Left ventricle myocardium inferior (tissue), 1 donor: ENCODE data around the gene ANKIB1. TPM values are rescaled to one million over a fixed set of nuclear protein-coding genes. Genes with fewer than 3 reads are reported as not detected.
"Not testable (repeated sequence)": the region's sequence is repeated elsewhere in the genome, so short reads cannot be mapped to it uniquely, and the experiment has no call there.

Experiments used
- DNase-seq: peaks from one replicate; pipeline ENCODE4 v3.0.0-alpha.2; 2020
- H3K27ac ChIP-seq: fragments of 200-600 bp; replicated peaks from 2 replicates; pipeline ENCODE4 v1.8.0; 2021
- H3K27me3 ChIP-seq: fragments of 200-600 bp; 2 replicates; pipeline ENCODE4 v1.8.0; 2021; ENCODE audit warnings: low read depth
- H3K36me3 ChIP-seq: fragments of 200-600 bp; 2 replicates; pipeline ENCODE4 v1.8.0; 2021
- H3K4me1 ChIP-seq: fragments of 200-600 bp; 2 replicates; pipeline ENCODE4 v1.8.0; 2021
- H3K4me3 ChIP-seq: fragments of 200-600 bp; 2 replicates; pipeline ENCODE4 v1.8.0; 2021; ENCODE audit warnings: mild to moderate bottlenecking, moderate library complexity
- H3K9me3 ChIP-seq: fragments of 200-600 bp; replicated peaks from 2 replicates; pipeline ENCODE4 v1.8.0; 2021
- intact Hi-C: fragments of 100-400 bp; cut with micrococcal nuclease; formaldehyde crosslinking; loops from one replicate; pipeline ENCODE4 v1.11.0; 2022
- total RNA-seq: library from RNA; stranded (reverse); fragmentation: NEBNext Ultra II Directional; extraction: Animal tissue kit (Norgen Biotek cat#: 25700); gene quantifications from one replicate; pipeline ENCODE4 v1.2.1, GENCODE V29; 2021
- TF ChIP-seq, protein P1 (sequence below): fragments of 200-600 bp; IDR thresholded peaks from 2 replicates; pipeline ENCODE4 v1.8.0; 2021; ENCODE audit warnings: antibody characterized with exemption, mild to moderate bottlenecking, borderline replicate concordance
- donor health status: DM: no; HTN: yes; CAD: no; lungs with severe emphysema.

The ANKIB1 gene
- total RNA-seq, 1 donor from 2014 or later, result 49.9 TPM

DNA sequence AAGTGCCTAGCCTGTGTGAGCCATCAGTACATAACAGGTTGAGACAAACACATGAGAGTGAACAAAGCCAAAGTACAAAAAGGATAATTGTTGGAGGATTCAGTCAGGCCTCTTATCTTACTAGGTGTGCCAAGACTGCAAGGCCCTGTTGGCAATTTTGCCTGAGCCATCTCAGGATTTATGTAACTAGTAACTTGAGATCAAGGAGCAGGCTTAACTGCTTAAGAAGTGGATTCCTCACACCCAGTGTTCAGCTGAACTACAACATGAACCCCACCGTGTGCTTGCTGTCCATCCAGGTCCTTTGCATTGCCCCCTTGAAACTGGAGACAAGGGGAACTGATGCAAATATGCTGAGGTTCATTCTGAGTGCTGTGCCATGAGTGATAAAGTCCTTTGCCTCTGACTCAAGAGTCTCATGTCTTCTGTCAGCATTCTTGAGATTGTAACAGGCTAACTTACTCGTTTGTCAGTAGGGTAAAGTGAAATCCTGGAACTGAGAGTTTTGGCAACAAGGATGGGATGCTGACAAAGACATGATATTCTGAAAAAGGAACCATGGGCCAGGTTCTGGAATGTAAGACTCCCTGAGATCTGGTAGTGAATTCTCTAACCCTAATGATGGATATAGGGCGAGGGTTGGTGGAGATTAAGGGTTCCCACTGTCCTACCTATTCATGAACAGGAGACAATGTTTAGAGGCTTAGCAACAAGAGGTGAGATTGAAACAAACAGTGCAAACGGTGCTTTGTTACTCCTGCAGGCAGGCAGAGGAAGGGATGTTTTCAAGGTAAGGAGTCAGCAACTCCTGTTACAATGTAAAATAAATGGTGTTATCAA is 157.4 kb downstream of the ANKIB1 start:
- H3K27ac ChIP-seq, result no peak overlapping the region
- H3K9me3 ChIP-seq, result no peaks in the 10 kb centered on the region
- peaks cover 27% of the 10 kb centered on the region for H3K36me3 ChIP-seq
- TF ChIP-seq, protein P1, sequence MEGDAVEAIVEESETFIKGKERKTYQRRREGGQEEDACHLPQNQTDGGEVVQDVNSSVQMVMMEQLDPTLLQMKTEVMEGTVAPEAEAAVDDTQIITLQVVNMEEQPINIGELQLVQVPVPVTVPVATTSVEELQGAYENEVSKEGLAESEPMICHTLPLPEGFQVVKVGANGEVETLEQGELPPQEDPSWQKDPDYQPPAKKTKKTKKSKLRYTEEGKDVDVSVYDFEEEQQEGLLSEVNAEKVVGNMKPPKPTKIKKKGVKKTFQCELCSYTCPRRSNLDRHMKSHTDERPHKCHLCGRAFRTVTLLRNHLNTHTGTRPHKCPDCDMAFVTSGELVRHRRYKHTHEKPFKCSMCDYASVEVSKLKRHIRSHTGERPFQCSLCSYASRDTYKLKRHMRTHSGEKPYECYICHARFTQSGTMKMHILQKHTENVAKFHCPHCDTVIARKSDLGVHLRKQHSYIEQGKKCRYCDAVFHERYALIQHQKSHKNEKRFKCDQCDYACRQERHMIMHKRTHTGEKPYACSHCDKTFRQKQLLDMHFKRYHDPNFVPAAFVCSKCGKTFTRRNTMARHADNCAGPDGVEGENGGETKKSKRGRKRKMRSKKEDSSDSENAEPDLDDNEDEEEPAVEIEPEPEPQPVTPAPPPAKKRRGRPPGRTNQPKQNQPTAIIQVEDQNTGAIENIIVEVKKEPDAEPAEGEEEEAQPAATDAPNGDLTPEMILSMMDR, result no peak
- H3K4me1 ChIP-seq, result no peaks in the 10 kb centered on the region
- intact Hi-C loops, result no loop called here
- H3K4me3 ChIP-seq, result no peak overlapping the region
- no peaks in the 10 kb centered on the region for H3K27me3 ChIP-seq
- no peak for DNase-seq

DNA sequence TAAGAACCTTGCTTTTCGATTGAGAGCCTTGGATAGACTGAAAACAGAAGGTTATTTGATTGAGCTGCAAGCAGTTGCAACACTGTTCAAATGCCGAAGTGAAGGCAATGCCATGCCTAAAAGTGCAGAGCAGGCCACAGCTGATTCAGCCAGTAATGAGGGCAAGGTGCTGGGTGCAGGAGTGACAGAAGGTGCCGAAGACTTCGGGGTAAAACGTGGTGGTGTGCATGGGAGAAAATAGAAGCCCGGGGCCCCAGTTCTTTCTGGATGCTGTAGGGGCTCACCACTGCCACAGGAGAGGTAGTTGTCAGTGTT is 157.9 kb downstream of the ANKIB1 start:
- intact Hi-C loops, result no loop called here
- DNase-seq, result no peak
- Histone ChIP-seq H3K9me3 (no peaks in the 10 kb centered on the region), H3K27me3 (no peaks in the 10 kb centered on the region), H3K36me3 (peaks cover 22% of the 10 kb centered on the region), H3K4me3 (no peak overlapping the region), H3K4me1 (no peaks in the 10 kb centered on the region), H3K27ac (no peak overlapping the region)
- TF ChIP-seq, protein P1, result no peak

DNA sequence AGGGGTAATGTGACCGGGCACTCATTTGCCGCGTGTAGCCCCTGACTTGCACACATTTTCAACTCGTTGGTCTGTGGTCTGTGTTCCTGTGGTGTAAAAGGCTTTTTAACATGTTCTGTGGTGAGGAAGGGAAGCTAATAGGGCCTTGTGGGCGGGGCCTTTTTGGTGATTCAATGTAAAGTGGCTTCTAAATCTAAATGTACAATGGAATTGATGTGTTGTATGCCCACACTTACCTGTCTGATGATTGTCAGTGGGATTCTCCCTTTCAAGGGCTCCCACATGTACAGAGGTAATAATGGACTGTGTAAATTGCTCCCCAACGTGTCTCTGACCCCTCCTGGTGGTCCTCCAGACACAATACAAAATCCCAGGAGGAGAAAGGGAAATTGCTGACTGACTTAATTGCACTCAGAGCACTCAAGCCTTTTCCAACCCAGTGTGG is 158.4 kb downstream of the ANKIB1 start:
- H3K4me3 ChIP-seq, result no peak overlapping the region
- TF ChIP-seq, protein P1, result no peak
- H3K27me3 ChIP-seq, result no peaks in the 10 kb centered on the region
- intact Hi-C loops, result no loop called here
- peaks cover 17% of the 10 kb centered on the region for H3K36me3 ChIP-seq
- DNase-seq, result no peak
- H3K9me3 ChIP-seq, result no peaks in the 10 kb centered on the region
- H3K27ac ChIP-seq, result no peak overlapping the region
- H3K4me1 ChIP-seq, result no peaks in the 10 kb centered on the region

DNA sequence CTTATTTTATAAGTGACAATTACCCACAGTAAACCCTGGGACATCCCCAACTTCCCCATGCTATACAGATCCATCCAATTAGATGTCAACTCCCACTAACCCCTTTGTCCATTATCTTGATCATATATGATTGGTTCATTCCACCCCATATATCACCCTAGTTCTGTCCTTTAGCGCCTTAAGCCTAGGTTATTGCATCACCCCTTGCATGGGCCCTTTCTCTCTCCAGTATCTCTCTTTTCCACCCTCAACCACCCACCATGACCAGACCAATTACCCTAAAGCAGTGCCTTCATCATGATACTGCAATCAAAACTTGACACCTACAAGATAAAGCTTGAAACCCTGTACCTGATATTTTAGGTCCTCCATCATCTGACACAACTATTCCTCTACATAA is 163.6 kb downstream of the ANKIB1 start:
- DNase-seq, result no peak
- H3K4me3 ChIP-seq, result no peak overlapping the region
- H3K9me3 ChIP-seq, result peaks cover 4% of the 10 kb centered on the region
- peaks cover 5% of the 10 kb centered on the region for H3K27me3 ChIP-seq
- intact Hi-C loops, result no loop called here
- TF ChIP-seq, protein P1, result no peak
- H3K4me1 ChIP-seq, result no peaks in the 10 kb centered on the region
- no peak overlapping the region for H3K27ac ChIP-seq
- H3K36me3 ChIP-seq, result no peaks in the 10 kb centered on the region

DNA sequence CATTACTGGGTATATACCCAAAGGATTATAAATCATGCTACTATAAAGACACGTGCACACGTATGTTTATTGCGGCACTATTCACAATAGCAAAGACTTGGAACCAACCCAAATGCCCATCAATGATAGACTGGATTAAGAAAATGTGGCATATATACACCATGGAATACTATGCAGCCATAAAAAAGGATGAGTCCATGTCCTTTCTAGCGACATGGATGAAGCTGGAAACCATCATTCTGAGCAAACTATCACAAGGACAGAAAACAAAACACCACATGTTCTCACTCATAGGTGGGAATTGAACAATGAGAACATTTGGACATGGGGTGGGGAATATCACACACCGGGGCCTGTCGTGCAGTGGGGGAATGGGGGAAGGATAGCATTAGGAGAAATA is 164.4 kb downstream of the ANKIB1 start:
- intact Hi-C loops, DNase-seq, H3K4me1 ChIP-seq, H3K27ac ChIP-seq, H3K9me3 ChIP-seq, H3K27me3 ChIP-seq, H3K4me3 ChIP-seq, H3K36me3 ChIP-seq: not testable (repeated sequence)

DNA sequence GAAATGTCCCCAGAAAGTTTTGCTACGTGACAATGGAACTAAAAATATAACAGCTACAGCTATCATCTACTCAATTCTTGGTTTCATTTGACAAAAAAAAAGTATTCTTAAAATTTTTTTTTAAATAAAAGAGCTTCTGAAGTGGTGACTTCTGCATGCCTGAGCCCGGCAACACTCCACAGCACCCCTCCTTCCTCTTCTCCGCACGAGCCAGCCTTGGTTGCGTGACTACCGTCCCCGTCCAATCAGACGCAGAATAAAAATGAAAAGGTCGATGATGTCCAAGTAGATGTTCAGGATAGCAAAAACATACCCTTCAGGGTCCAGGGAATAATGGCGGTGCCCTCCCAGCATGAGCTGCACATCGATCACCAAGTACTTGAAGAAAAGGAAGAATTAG is 167.0 kb downstream of the ANKIB1 start:
- Histone ChIP-seq H3K36me3 (no peaks in the 10 kb centered on the region), H3K4me3 (no peak overlapping the region), H3K27me3 (peaks cover 5% of the 10 kb centered on the region), H3K9me3 (peaks cover 4% of the 10 kb centered on the region), H3K27ac (no peak overlapping the region), H3K4me1 (no peaks in the 10 kb centered on the region)
- no peak for DNase-seq
- intact Hi-C loops, result no loop called here
- TF ChIP-seq, protein P1, result no peak
